Activated CD4-positive, alpha-beta T cell treated with anti-CD3 and anti-CD28 coated beads, Interleukin-2, Interleukin-4, amounts not matched to agents 100 ng/mL and 50 ng/mL, durations not matched to agents 16 hours and 8 hours (primary cell): ENCODE data around the gene MN1.

Experiments
- DNase-seq: peaks from one replicate; pipeline ENCODE4 v3.0.0-alpha.2; 2020; ENCODE audit warnings: low spot score

Gene MN1

GRCh38 chr22:27801616-27802345 lies at the start of gene MN1:
Gene MN1 (minus strand): TSS chr22:27801756. CDS start chr22:27800543, 1,213 bp downstream.
- peak; percentile 12 for DNase-seq

- no peak for DNase-seq
These were observed 48.5 kb upstream of the MN1 start for GRCh38 chr22:27850000-27850521.

DNA sequence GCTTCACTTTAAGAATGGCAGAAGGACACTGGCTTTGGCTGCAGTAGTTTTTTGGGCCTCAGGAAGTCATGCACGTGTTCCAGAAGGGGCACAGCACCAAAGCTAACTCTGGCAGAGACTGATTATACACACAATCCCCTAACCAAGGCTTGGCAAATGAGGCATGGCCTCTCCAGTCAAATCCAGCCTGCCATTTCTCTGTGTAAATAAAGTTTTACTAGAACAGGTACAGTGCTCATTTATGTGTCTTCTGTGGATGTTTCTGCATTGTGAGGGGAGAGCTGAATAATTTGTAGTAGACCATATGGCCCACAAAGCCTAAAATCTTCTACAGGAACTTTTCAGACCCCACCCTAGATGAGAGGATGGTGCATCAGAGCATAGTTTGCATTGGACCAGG lies 46.4 kb upstream of the MN1 start:
- no peak for DNase-seq

DNA sequence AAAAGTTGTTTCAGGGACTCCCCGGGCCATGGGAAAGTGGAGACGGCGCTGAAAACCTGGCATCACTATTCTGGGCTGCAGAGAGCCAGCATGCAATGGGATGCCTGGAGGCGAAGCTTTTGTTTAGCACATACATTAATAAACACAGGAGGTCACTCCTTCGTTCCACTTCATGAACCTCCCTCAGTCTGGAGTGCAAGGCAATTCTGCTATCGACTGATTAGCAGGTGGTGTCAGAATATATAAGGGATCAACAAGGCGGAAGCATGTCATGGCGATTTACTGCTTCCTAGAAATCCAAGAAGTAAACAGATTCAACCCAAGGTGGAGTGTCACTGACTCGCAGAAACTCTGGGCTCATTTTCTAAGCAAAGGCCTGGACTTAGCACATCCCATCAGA lies 45.4 kb upstream of the MN1 start:
- no peak for DNase-seq

DNA sequence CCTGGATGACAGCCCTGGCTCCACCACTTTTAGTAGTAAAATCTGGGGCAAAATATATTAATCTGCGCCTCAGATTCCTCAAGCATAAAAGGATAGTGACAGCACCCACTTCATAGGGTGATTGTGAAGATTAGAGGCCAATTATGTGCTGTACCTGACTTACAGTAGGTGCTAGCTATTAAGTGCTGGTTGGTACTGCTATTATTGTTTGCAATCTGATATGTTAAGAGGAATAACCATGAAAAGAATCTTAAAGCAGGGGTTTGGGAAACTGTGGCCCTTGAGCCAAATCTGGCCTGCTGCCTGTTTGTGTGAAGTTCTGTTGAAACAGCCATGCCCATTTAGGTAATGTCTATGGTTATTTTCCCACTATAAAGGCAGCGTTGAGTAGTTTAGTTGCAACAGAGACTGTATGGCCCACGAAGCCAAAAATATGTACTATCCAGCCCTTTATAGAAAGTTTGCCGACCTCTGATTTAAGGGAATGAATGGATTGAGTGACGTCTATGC lies 44.7 kb upstream of the MN1 start:
- no peak for DNase-seq

GRCh38 chr22:27845644-27846043 lies 44.1 kb upstream of the MN1 start:
- DNase-seq: no peak

DNA sequence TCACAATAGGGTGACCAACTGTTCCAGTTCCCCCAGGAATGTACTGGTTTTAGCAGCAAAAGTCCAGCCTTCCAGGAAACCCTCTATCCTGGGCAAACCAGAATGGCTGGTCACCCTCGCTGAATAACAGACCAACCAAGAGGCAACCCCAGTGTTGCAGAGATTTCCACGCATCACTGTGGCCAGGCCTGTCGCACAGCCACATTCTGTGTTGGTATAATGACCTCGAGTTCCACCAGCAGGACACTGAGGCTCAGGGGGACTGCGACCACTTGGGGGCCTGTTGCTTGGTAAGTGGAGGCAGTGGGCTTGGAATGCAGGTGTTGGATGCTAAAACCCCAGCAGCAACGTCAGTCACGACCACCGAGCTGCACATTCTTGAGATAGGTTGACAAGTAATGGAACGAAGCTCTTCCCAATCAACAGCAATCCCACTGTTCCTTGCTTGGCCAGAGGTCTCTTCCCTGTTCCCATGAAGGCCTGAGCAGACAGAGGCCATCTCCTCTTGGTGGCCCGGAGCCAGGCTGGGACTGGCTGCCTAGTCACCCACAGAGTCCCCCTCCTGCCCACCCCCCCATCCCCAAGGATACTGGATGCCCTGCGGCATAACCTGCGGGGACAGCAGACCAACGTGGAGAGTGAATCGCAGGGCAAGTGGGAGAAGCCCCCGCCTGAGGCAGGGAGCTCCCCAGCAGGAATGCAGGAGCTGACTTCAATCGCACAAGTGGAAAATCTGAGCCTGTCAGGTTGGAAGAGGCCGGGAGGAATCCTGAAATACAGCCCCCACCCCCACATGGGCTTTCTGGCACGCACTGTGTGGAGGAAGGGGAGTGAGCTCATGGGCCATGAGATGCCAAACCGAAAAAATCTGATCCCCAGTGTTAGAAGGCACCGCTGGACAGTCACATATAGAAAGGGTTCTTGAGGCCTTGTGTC lies 43.4 kb upstream of the MN1 start:
- no peak for DNase-seq

- no peak for DNase-seq
These were observed 42.7 kb upstream of the MN1 start for GRCh38 chr22:27844256-27844655.

DNA sequence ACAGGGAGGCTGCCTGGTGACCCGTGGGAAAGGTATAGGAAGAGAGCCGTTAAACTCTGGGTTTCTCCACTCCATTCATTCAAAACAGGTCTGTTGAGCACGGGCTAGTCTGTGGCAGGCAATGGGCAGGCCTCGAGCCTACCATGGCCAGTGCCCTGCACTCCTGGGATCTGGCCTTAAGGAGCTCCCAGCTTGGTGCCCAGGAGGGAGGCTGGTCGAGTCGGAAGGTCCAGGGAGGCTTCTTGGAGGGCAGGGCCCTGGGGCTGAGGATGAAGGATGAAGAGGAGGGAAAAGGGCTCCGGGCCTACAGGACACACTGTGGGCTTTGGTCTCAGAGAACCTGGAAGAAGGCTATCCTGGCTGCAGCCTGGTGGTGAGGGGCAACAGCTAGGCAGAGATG lies 41.9 kb upstream of the MN1 start:
- DNase-seq: no peak

DNA sequence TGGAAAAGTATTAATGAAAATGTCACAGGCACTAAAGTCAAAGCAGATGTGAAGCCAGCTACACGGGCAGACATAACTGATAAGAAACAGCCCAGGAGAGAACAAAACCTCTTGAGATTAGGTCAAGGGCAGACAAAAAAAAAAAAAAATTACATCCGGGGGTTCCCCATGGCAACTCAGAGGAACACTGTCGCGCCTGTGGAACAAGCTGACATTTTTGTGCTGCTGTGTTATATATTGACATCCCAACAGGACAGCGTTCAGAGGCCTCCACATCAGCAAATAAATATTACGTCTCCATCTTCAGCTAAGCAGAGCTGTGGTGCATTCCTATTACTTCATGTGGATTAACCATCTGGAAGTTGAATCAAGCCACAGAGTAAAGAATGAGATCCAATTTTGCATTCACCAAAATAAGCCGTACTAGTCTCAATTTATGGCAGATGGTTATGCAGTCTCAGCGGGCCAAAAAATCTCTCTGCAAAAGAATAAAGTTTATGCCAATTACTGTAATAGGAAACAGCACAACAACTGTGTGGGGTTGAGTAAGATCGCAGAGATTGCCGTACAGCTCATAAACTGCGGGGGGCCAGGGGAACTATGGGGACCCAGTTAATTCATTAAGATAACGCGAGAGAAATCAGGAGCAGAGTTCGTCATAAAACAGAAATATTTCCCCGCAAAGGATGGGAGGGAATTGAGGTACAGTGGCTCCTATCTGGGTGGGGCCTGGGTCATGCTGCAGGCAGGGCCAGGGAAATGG lies 41.3 kb upstream of the MN1 start:
- no peak for DNase-seq

GRCh38 chr22:27842201-27842600 lies 40.6 kb upstream of the MN1 start:
- no peak for DNase-seq

GRCh38 chr22:27840436-27840835 lies 38.9 kb upstream of the MN1 start:
- no peak for DNase-seq

- DNase-seq: no peak
These were observed 37.6 kb upstream of the MN1 start for GRCh38 chr22:27839057-27839660.

GRCh38 chr22:27836181-27836580 lies 34.6 kb upstream of the MN1 start:
- DNase-seq: no peak

GRCh38 chr22:27835446-27835845 lies 33.9 kb upstream of the MN1 start:
- DNase-seq: no peak

GRCh38 chr22:27834364-27835185 lies 33.0 kb upstream of the MN1 start:
- no peak for DNase-seq

DNA sequence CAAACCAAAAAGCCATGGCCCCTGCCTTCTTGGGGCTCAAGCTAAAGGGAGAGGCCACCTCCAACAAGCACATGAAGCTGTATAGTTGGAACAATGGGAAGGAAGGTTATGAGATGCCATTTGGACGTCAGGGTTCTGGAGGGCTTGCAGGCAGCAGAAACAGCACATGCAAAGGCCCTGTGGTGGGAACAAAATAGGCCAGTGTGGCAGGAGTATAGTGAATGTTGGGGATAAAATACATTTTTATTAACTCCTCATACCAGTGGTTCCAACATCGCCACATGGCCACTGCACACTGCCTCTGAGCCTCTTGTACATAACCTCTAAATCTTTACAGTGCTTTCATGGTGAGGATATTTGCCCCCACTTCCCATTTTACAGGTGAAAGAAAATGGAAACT lies 32.2 kb upstream of the MN1 start:
- DNase-seq: no peak

DNA sequence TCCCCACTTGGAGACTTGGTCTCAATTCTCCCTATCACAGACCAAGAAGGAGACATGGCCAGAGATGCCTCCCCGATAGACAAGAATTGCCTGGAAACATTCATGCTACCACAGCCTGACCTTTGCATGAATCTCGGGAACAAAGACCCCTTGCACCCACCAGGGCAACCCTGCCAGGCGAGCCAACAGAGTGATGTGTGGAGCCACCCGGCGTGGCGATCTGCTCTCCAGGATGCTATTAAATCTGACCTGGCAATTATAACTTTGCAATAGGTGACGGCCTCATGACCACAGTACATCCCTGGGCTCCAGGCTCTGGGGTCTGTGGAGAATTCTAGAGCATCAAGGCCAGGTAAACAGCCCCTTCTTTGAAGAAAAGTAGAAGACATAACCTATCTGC lies 31.1 kb upstream of the MN1 start:
- DNase-seq: no peak

DNA sequence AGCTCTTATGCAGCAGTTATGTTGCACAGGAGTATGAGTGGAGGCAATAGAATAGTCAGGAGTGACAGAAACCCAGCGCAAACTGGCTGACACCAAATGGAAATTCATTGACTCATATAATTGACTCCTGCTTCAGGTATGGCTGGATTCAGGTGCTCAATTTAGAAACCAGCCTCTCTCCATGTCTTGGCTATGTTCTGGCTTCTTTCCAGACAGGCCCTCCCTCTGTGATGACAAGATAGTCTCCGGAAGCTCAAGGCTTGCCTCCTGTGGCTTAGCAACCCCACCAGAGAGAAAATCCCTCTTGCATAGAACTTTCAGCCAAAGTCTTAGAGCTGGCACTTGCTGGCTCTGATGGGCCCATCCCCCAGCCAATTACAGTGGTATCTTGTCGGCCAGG lies 28.1 kb upstream of the MN1 start:
- no peak for DNase-seq
